Astrocyte (in vitro differentiated cells and primary cell): Measurements from ENCODE around the gene FGF12. TPM values are rescaled to one million over a fixed set of nuclear protein-coding genes. Genes with fewer than 3 reads are reported as not detected.

Experiments
- DNase-seq: peaks from one replicate; pipeline ENCODE4 v3.0.0-alpha.2; 2010; ENCODE audit warnings: low read depth
- FAIRE-seq: peaks from 2 replicates; lab custom pipeline; 2011; peaks lifted over from hg19 to GRCh38; lab: Jason Lieb, UNC
- H2AFZ ChIP-seq: 2 replicates; pipeline ENCODE4 v1.6.0; 2012; ENCODE audit warnings: low read depth, low read length, inconsistent platforms
- H3K27ac ChIP-seq: 2 replicates; pipeline ENCODE4 v1.5.1; 2011; ENCODE audit warnings: low read depth, low read length, inconsistent platforms
- H3K27me3 ChIP-seq: 2 replicates; pipeline ENCODE4 v1.6.0; 2011; ENCODE audit warnings: low read length, inconsistent platforms; ENCODE audit not compliant: insufficient read depth
- H3K36me3 ChIP-seq: 2 replicates; pipeline ENCODE4 v1.5.1; 2011; ENCODE audit warnings: low read length, inconsistent platforms; ENCODE audit not compliant: insufficient read depth
- H3K4me1 ChIP-seq: 2 replicates; pipeline ENCODE4 v1.5.1; 2011; ENCODE audit warnings: low read length, inconsistent platforms; ENCODE audit not compliant: insufficient read depth
- H3K4me2 ChIP-seq: 2 replicates; pipeline ENCODE4 v1.6.0; 2012; ENCODE audit warnings: low read length, inconsistent platforms
- H3K4me3 ChIP-seq: 2 replicates; pipeline ENCODE4 v1.5.1; 2011; ENCODE audit warnings: low read depth, mild to moderate bottlenecking, low read length, inconsistent platforms; ENCODE audit not compliant: insufficient read depth
- H3K79me2 ChIP-seq: 2 replicates; pipeline ENCODE4 v1.6.0; 2012; ENCODE audit warnings: mild to moderate bottlenecking, low read length, inconsistent platforms; ENCODE audit not compliant: insufficient read depth
- H3K9ac ChIP-seq: 2 replicates; pipeline ENCODE4 v1.6.0; 2012; ENCODE audit warnings: mild to moderate bottlenecking, low read length, inconsistent platforms
- H3K9me3 ChIP-seq: 2 replicates; pipeline ENCODE4 v1.5.1; 2012; ENCODE audit warnings: low read depth, mild to moderate bottlenecking, low read length, inconsistent platforms; ENCODE audit not compliant: insufficient read depth
- H4K20me1 ChIP-seq: 2 replicates; pipeline ENCODE4 v1.6.0; 2012; ENCODE audit warnings: low read length, inconsistent platforms; ENCODE audit not compliant: insufficient read depth
- H3K27ac Mint-ChIP-seq: one replicate; pipeline ENCODE4 v1.8.0; 2021; ENCODE audit warnings: mild to moderate bottlenecking, mixed read lengths; ENCODE audit not compliant: unreplicated experiment
- H3K27me3 Mint-ChIP-seq: one replicate; pipeline ENCODE4 v1.8.0; 2021; ENCODE audit warnings: low read depth, mixed read lengths; ENCODE audit not compliant: unreplicated experiment
- H3K36me3 Mint-ChIP-seq: one replicate; pipeline ENCODE4 v1.8.0; 2021; ENCODE audit warnings: low read depth, mixed read lengths; ENCODE audit not compliant: unreplicated experiment
- H3K4me1 Mint-ChIP-seq: one replicate; pipeline ENCODE4 v1.8.0; 2021; ENCODE audit warnings: low read depth, mixed read lengths; ENCODE audit not compliant: unreplicated experiment
- H3K4me3 Mint-ChIP-seq: one replicate; pipeline ENCODE4 v1.8.0; 2021; ENCODE audit warnings: mild to moderate bottlenecking, moderate library complexity, mixed read lengths; ENCODE audit not compliant: unreplicated experiment
- H3K9me3 Mint-ChIP-seq: one replicate; pipeline ENCODE4 v1.8.0; 2021; ENCODE audit warnings: mild to moderate bottlenecking, mixed read lengths; ENCODE audit not compliant: unreplicated experiment
- EZH2 ChIP-seq: IDR thresholded peaks from 2 replicates; pipeline ENCODE4 v1.6.1; 2012; ENCODE audit warnings: mild to moderate bottlenecking, low read length, inconsistent platforms; ENCODE audit not compliant: insufficient read depth
- total RNA-seq: library from RNA; stranded (reverse); gene quantifications from 2 replicates; pipeline ENCODE4 v1.2.1, GENCODE V29; 2021
- TF ChIP-seq, protein P1 (sequence below): IDR thresholded peaks from 2 replicates; pipeline ENCODE4 v1.5.1; 2011; ENCODE audit warnings: low read depth, mild to moderate bottlenecking, inconsistent platforms, low read length, moderate library complexity; ENCODE audit not compliant: insufficient read depth

Gene FGF12
- total RNA-seq, 1 donor from 2014 or later, result 1.4 TPM

- H3K9me3 ChIP-seq, result no peaks in the 10 kb centered on the region
- FAIRE-seq, result no peak
- no peak overlapping the region for H3K27ac Mint-ChIP-seq
These were observed 480.3 kb downstream of the FGF12 start for GRCh38 chr3:192246847-192247559.

DNA sequence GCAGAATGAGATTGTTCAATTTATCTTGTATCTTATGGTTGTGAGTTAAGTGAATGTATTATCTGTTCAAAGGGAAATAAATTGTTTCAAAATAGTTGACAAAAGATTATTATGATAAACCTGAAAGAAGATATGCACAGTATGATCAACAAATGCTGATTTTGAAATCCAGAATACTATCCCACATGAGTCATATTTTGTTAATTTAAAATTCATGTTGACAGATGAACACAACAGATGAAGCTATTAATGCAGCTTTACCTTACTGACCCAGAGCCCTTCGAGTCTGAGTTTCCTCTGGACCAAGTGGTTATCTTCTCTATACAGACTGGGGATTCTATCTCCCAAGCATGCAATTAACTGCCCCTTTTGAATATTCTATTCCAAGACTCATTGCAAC lies 482.8 kb downstream of the FGF12 start:
- Histone ChIP-seq H3K4me1 (no peaks in the 10 kb centered on the region), H2AFZ (no peak overlapping the region), H3K9me3 (no peaks in the 10 kb centered on the region), H3K27ac (no peak overlapping the region), H3K4me3 (no peak overlapping the region), H3K27me3 (no peaks in the 10 kb centered on the region), H3K36me3 (no peaks in the 10 kb centered on the region), H3K4me2 (no peak overlapping the region), H3K79me2 (no peaks in the 10 kb centered on the region), H3K9ac (no peak overlapping the region), H4K20me1 (no peaks in the 10 kb centered on the region)
- Mint-ChIP-seq H3K4me3 (no peak overlapping the region), H3K9me3 (no peaks in the 10 kb centered on the region), H3K27ac (no peak overlapping the region), H3K27me3 (no peaks in the 10 kb centered on the region), H3K4me1 (no peaks in the 10 kb centered on the region), H3K36me3 (no peaks in the 10 kb centered on the region)
- DNase-seq (no peak), FAIRE-seq (no peak)
- TF ChIP-seq, protein P1, sequence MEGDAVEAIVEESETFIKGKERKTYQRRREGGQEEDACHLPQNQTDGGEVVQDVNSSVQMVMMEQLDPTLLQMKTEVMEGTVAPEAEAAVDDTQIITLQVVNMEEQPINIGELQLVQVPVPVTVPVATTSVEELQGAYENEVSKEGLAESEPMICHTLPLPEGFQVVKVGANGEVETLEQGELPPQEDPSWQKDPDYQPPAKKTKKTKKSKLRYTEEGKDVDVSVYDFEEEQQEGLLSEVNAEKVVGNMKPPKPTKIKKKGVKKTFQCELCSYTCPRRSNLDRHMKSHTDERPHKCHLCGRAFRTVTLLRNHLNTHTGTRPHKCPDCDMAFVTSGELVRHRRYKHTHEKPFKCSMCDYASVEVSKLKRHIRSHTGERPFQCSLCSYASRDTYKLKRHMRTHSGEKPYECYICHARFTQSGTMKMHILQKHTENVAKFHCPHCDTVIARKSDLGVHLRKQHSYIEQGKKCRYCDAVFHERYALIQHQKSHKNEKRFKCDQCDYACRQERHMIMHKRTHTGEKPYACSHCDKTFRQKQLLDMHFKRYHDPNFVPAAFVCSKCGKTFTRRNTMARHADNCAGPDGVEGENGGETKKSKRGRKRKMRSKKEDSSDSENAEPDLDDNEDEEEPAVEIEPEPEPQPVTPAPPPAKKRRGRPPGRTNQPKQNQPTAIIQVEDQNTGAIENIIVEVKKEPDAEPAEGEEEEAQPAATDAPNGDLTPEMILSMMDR, result no peak
- TF ChIP-seq EZH2, result no peak

More at GRCh38 chr3:192246847-192247559, 480.3 kb downstream of the FGF12 start:
- Mint-ChIP-seq H3K9me3 (no peaks in the 10 kb centered on the region), H3K4me1 (no peaks in the 10 kb centered on the region), H3K27me3 (no peaks in the 10 kb centered on the region), H3K36me3 (no peaks in the 10 kb centered on the region), H3K4me3 (no peak overlapping the region)
- TF ChIP-seq, protein P1, result no peak
- TF ChIP-seq EZH2, result no peak
- no peak for DNase-seq
- no peak overlapping the region for H3K4me2 ChIP-seq
- H2AFZ ChIP-seq, result no peak overlapping the region
- no peaks in the 10 kb centered on the region for H3K4me1 ChIP-seq
- H3K79me2 ChIP-seq, result no peaks in the 10 kb centered on the region
- H3K4me3 ChIP-seq, result no peak overlapping the region
- no peaks in the 10 kb centered on the region for H3K36me3 ChIP-seq
- no peaks in the 10 kb centered on the region for H3K27me3 ChIP-seq
- no peak overlapping the region for H3K9ac ChIP-seq
- no peak overlapping the region for H3K27ac ChIP-seq
- H4K20me1 ChIP-seq, result no peaks in the 10 kb centered on the region

DNA sequence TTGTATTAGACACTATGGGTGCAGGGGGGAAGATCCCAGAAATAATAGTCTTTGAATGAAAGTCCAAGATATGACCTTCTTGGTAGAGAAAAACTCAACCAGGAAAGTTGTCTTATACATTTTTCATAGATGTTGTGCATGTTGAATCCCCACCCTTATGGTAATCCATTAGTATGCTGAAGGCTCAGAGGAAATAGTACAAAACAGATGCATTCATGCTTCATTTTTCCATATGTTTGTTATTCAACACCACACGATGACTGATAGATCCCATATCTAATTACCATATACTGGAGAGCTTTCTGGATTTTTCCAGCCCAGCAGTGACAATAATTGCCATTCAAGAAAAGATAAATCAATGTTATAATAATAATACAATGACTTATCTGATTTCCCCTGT lies 487.4 kb downstream of the FGF12 start:
- H3K27ac Mint-ChIP-seq, result no peak overlapping the region
- Histone ChIP-seq H3K79me2 (no peaks in the 10 kb centered on the region), H3K4me2 (no peak overlapping the region), H3K9me3 (no peaks in the 10 kb centered on the region), H3K4me1 (no peaks in the 10 kb centered on the region), H3K27ac (no peak overlapping the region), H3K27me3 (no peaks in the 10 kb centered on the region), H3K9ac (no peak overlapping the region), H4K20me1 (no peaks in the 10 kb centered on the region), H3K4me3 (no peak overlapping the region), H3K36me3 (no peaks in the 10 kb centered on the region), H2AFZ (no peak overlapping the region)
- DNase-seq, result no peak
- H3K4me3 Mint-ChIP-seq, result no peak overlapping the region
- no peak for FAIRE-seq
- no peaks in the 10 kb centered on the region for H3K4me1 Mint-ChIP-seq
- no peaks in the 10 kb centered on the region for H3K36me3 Mint-ChIP-seq
- TF ChIP-seq, protein P1, result no peak
- no peak for TF ChIP-seq EZH2
- no peaks in the 10 kb centered on the region for H3K9me3 Mint-ChIP-seq
- no peaks in the 10 kb centered on the region for H3K27me3 Mint-ChIP-seq
